H1 (cell line): ENCODE results near the gene STPG1. TPM values are rescaled to one million over a fixed set of nuclear protein-coding genes. Genes with fewer than 3 reads are reported as not detected.

ENCODE experiments used
- CEBPB ChIP-seq: IDR thresholded peaks from 2 replicates; pipeline ENCODE4 v1.6.1; 2012; ENCODE audit warnings: low read depth, low read length
- CHD2 ChIP-seq: IDR thresholded peaks from 2 replicates; pipeline ENCODE4 v1.6.1; 2012; ENCODE audit warnings: low read length, improper control_type of control experiment
- CHD7 ChIP-seq: fragments of 300-600 bp; sonication (generic); IDR thresholded peaks from 2 replicates; pipeline ENCODE4 v1.7.1; 2012; ENCODE audit warnings: low read length, moderate library complexity, mild to moderate bottlenecking, inconsistent platforms; ENCODE audit not compliant: insufficient replicate concordance
- CREB1 ChIP-seq: IDR thresholded peaks from 2 replicates; pipeline ENCODE4 v1.6.1; 2012; ENCODE audit warnings: inconsistent platforms
- EP300 ChIP-seq, 2 experiments: IDR thresholded peaks; 1 replicate in 1 of 2; 2 replicates in 1 of 2; pipeline ENCODE4 v1.6.1; 2011 to 2012; ENCODE audit warnings: low read depth in 2 of 2, low read length in 2 of 2, mild to moderate bottlenecking in 2 of 2, borderline replicate concordance in 1 of 2, inconsistent platforms in 1 of 2, moderate library complexity in 1 of 2
- POU5F1 ChIP-seq: IDR thresholded peaks from 2 replicates; pipeline ENCODE4 v1.6.1; 2011; ENCODE audit warnings: low read depth, mild to moderate bottlenecking, low read length, moderate library complexity
- SRF ChIP-seq: IDR thresholded peaks from 2 replicates; pipeline ENCODE4 v1.6.1; 2011; ENCODE audit warnings: mild to moderate bottlenecking, low read depth, low read length, moderate library complexity
- ZNF274 ChIP-seq: IDR thresholded peaks from 2 replicates; pipeline ENCODE4 v1.7.0; 2012; ENCODE audit warnings: low read length, borderline replicate concordance; ENCODE audit errors: extremely low read depth
- polyA plus RNA-seq, 7 experiments: library from polyadenylated mRNA; depleted of rRNA in 3 of 7; stranded (reverse) in 5 of 7; unstranded in 2 of 7; fragments of >200 nt in 5 of 7; fragments of 200-250 nt in 2 of 7; gene quantifications; 1 replicate in 5 of 7; 2 replicates in 1 of 7; 4 replicates in 1 of 7; pipeline versions ENCODE4 v1.2.1 to v1.2.3, GENCODE V29; 2011 to 2013; ENCODE audit warnings: missing spikeins in 2 of 7, mixed read lengths in 2 of 7
- total RNA-seq: library from RNA; stranded (reverse); fragmentation: NEBNext Ultra II Directional; extraction: Animal tissue kit (Norgen Biotek cat#: 25700); gene quantifications from 2 replicates; pipeline ENCODE4 v1.2.1, GENCODE V29; 2021

Gene STPG1
- total and polyA plus RNA-seq, 2 of the 8 experiments (the other 6 are each of a cell fraction or from before 2014, with no cell fraction given) = 10.3 to 11.2 TPM

DNA sequence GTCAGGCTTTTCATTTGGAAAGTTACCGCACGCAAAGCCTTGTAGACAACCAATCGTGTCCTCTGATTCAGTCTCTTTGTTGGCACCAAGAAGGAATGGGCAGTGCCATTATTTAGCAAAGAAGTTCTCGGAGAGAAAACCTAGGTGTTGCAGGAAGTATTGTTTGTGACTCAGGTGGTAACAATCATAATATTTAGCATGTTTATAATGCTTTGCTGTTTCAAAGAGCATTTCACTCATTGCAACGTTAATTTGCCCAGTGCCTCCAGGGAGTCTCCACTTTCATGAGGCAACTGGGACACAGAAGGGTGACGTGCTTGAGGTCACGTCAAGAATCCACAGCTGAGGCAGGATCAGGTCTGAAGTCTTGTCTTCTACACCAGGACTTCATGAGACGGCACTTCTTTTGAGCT is 31.4 kb downstream of the STPG1 start (continued):
- TF ChIP-seq CHD7 = no peak
- no peak for TF ChIP-seq CHD2
- no peak for TF ChIP-seq SRF
- no peak for TF ChIP-seq EP300 (IDR thresholded peaks at IDR 0.05; ENCODE audit: borderline replicate concordance in 1 of 2, low read depth in 2 of 2, low read length in 2 of 2)
- no peak for TF ChIP-seq ZNF274
- no peak for TF ChIP-seq POU5F1
- no peak for TF ChIP-seq CREB1
- TF ChIP-seq CEBPB = no peak
